GM21390 (cell line): ENCODE results near the gene DES.

Experiments
- ATAC-seq: cut with Tn5 transposase; IDR thresholded peaks from one replicate; pipeline ENCODE4 v1.9.1; 2021; ENCODE audit not compliant: unreplicated experiment

Gene DES

DNA sequence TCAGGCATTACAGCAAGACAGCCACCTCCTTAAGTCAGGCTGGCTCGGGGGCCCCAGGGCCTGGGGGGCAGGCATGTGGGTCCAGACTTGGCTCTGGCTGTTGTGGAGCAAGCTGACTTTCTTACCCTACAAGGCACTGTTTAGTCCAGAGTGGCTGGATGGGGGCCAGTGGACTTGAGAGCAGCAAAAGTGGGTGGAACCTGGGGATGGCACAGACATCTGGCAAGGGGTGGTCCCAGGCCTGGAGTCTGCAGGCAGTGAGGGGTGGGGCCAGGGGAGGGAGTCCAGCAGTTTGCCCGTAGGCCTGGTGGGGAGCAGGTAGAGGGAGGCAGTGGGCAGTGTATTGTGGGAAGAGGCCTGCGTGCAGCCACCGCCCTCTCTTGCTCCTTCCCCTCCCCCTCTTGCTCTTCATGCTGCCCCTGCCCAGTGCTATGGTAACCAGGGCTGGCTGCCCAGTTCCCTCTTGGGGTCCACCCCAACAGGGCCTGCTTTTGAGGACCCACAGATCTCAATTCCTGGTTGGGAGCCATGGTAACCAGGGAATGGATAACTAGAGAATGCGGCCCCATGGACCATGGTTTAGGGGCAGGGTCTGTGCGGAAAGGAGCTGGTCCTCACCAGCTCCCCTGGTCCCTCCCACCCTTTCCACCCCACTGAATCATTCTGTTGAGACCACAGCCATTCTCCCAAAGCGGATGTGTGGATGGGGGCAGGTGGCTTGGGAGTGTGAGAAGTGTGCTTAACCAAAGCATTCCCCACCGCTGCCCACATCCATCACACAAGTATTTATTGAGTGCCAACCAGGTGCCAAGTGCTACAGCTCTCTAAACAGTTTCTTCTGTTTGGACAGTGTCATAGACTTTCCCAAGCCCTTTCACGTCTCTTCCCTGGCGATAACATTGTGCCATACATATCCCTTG, 35.8 kb downstream of the DES start:
- ATAC-seq = no peak

DNA sequence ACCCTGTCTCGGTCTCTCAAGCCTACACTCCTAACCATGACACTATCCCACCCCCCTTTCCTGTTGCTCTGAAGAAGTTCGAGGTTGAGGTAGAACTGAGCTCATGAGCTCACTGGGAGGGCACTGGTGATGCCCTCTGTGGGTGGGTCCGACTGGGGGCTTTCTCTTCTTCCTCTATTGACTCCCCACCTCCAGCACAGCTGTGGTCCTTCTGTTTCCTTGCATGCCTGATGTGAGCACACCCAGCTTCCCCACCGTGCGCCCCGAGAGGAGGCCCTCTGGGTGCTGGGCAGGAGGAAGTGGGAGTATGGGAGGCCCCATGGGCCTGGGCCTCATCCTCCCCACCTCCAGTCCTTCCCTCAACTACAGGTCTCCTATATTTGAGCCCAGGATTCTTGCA, 37.4 kb downstream of the DES start:
- no peak for ATAC-seq

DNA sequence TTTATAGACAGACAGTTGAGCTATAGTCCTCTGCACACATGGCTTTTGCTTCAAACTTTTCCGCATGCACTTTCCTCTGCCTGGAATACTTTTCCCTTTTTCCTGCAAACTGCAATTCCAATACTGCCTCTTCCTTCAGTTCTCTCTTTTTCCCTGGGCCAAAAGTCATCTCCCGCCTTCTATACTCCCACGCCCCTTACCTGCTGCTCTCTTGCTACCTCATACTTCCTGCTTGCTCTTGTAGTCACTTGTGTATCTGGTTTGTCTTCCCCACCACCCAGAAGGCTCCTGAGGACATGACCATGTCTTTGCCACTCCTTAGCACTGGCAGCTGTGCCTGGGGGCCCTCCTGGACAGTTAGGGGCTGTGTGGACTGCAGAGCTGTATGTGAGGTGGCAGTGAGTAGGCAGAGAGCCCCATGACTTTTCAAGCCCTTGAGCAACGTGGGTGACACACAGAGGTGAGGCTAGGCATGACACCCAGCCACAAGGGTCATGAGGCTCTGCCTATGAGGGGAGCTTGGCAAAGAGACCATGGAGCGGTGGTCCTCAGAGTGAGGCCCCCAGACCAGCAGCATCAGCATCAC, 39.7 kb downstream of the DES start:
- ATAC-seq = no peak

DNA sequence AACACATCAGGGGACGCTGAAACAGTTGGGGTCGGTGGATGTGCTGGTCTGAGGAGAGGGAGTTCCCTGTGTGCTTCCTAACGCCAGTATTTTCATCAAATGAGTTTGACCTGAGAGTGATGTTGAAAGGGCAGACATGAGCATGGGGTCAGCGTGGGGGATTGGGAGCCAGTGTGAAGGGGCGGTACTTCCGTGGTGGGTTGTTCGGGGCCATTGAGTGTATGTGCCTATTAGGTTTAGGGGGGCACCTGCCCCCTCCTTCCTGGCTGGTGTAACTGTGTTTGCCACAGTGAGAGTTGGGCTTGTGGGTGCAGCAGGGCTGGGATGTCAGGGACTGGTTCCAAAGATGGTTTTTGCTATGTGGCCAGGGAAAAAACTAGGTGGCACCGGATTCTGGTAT, 40.8 kb downstream of the DES start:
- ATAC-seq = no peak

DNA sequence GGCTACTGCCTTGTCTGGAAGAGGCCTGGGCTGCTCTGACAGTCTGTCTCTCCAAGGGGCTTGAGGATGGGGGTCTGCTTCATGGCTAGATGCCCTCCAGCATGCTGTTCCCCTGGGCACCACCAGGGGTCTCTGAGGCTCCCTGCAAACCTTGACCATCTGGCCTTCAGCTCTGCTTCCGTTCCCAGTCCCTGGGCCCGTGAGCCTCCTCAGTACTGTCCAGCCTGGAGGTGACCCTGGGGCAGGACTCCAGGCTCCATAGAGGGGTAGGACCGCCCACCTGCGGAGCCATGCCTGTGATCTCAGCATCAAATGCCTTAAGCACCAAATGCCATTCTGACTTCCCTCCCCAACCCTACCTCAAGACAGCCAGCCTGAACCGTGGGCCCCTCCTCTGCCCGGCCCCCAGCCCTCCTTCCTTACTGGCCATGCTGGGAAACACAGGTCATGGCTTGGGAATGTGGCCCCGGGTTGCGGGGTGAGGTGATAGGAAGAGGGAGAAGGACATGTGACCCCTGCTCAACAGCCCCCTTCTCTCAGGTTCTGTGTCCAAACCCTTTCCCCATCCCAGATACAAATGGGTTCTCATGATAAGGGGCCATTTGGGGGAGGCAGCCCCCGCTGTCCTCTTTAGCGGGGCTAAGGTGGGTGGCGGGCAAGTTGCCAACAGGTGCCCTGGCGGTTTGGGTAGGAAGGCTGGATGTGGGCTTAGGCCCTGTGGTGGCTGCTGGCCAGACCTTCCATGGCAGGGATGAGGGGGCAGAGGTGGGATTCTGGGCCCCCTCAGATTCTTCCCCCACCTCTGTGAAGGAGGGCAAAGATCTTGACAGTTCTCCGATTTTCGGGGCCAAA, 41.5 kb downstream of the DES start:
- ATAC-seq = peak; percentile 69

DNA sequence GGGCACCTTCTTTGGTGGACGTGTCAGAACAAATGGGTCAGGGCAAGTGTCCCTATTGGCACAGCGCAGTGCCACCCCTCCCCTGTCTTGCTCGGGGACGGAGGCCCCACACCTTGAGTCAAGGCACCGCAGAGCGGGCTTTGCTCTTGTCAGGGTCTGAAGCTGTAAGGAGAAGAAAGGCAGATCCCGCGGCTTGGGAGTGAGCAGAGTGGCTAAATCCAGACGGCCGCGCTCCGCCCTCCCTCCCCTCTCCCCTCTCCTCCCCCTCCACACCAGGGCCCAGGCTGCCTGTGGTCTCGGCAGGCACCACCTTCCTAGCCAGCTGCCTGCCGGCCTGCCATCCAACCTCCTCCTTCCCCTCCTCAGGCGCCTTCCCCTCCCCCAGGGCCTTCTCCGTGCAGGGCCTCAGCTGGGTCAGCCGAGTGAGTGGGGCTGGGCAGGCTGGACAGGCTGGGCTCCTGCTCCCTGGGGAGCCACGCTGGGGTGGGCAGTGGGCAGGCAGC, 42.3 kb downstream of the DES start:
- ATAC-seq = no peak

DNA sequence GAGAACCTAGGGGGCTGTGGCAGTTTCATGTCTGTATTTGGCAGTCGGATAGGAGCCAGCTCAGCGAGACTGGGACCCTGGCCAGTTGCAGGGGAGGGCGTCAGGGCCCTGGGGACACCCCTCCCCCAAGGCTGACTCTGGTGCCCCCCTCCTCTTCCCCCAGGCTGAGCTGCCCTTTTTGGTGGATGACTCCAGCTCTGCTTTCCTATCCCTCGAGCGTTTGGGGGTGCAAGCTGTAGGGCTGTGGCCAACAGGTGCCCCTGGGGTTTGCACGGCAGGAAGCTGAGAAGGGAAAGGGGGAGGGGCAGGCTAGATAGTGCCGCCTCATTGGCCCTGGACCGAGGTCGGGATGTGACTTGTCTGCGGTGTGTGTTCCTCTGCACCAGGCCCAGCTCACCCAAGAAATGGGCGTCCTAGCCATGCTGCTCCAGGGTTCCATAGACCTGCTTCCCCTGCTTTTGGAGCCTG, 42.9 kb downstream of the DES start:
- ATAC-seq = no peak

DNA sequence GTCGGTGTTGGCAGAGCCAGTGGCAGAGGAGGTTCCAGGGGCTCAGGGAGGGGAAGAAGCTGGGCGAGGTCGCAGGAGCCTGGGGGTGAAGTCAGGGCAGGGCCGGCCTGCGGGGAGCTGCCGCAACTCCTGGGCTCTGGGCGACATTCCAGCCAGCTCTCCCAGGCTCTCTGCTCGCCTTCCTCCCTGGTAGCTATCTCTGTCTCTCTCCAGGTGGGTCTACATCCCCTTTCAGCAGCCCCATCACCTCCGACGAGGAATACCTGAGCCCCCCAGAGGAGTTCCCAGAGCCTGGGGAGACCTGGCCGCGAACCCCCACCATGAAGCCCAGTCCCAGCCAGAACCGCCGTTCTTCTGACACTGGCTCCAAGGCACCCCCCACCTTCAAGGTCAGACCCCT, 43.5 kb downstream of the DES start:
- ATAC-seq = no peak

DNA sequence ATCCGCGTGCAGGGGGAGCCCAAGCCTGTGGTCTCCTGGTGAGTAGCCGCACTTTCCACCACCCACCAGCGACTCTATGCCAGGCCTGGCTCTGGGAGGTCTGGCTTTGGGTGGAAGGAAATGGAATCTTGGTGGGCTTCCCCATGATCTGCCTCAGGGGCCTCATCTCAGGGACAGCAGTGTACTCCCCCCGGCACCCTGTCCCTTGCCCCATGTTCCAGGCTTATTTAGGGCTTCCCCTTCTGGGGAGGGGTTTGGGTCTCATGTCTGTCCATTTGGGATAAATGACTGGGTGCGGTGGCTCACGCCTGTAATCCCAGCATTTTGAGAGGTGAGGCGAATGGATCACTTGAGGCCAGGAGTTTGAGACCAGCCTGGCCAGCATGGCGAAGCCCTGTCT, 44.2 kb downstream of the DES start:
- no peak for ATAC-seq

DNA sequence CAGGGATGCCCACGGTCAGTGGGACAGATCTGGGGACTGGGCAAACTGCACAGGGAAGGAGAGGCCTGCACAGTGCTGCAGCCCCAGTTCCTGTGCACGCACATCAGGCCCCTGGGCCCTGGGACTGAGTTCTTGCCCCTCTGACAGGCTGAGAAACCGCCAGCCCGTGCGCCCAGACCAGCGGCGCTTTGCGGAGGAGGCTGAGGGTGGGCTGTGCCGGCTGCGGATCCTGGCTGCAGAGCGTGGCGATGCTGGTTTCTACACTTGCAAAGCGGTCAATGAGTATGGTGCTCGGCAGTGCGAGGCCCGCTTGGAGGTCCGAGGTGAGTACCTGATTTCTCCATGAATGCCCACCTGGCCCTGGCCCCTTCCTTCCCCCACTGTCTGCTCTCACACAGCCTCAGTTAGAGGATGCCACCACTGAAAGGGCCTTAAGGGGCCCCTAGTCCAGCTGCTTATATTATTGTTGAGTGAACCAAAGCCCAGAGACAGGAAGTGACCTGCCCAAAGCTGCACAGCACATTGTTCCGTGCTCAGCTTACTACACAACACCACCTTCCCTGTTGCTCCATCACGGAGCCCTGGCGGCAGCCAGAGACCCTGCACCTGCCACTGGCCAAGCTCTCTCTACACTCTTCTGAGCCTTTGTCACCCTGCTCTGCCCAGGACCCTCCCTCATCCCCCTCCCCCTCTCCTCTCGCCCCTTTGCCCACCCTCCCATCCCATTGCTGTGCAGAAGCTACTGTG, 46.3 kb downstream of the DES start:
- no peak for ATAC-seq

DNA sequence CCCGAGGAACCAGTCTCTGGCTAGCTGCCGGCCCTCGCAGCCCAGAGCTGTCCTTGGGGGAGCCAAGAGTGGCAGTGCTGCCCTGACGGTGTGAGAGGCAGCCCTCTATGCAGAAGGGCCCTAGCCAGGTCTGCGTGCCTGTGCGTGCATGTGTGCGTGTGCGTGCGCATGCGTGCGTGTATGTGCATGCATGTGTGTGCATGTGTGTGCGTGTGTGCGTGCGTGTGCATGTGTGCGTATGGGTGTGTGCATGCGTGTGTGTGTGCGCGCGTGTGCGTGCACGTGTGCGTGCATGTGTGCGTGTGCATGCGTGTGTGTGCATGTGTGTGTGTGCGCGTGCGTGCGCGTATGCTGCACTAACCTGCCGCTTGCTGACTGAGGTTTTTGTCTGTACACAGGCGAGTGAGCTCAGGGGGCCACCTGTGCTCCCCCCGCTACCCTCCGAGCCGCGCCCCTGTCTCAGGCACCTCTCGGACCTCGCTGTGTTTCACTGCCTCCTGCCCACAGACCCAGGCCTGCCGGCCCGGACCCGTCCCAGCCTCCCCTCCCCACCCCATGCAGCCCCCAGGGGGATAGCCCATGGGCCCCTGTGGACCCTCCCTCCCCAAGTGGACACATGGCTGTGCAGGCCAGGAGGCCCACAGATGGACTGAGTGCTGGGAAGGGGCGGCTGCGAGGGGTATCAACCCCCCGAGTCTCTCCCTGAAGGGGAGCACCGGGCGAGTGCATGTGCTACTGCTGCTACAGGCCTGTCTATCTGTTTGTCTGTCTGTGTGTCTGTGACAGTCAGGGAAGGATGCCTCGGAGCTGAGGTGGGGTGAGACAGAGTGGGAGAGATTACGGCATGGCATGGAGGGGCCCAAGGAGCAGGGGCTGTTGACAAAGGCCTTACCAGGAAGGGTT, 47.7 kb downstream of the DES start:
- ATAC-seq = no peak

DNA sequence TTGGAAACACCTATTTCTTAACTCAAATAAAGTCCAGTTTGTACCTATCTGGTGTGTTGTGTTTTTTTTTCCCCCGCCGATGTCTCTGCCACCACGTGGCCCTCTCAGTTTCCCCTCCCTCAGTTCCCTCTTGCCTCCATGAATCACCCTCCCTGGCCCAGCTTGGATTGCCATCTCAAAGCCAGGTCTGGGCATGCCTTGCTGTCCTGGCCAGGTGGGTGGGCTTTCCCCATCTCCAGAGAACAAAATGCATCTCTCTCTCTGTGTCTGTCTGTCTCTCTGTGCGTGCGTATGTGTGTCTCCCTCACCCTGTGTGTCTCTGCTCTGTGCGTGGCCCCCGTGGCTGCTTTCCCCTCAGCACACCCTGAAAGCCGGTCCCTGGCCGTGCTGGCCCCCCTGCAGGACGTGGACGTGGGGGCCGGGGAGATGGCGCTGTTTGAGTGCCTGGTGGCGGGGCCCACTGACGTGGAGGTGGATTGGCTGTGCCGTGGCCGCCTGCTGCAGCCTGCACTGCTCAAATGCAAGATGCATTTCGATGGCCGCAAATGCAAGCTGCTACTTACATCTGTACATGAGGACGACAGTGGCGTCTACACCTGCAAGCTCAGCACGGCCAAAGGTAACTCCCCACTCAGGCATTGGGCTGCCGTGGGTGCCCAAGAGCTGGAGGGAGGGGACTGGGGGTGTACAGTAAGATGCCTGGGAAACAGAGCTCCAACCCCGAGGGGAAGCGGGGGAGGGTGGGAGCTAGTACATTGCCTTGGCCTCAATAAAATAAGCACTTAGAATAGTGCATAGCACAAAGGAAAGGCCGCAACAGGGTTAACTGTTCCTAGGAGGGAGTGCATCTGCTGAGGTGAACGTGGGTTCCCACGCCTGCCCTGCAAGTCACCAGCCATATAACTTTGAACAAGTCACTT, 48.9 kb downstream of the DES start:
- no peak for ATAC-seq

DNA sequence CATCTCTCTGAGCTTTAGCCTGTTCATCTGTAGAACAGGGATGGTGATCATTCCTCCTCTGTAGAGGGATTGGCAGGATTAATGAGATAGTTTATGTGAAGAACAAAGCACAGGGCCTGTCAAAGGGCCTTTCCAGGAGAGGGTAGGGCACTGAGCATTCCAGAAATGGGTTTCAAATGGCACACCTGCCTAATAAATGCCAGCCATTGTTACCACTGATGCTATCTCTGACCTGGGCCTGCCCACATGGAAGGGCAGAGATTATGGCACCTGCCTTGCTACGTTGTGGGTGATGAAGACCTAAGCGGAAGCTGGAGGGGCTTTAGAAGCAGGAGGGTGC, 49.5 kb downstream of the DES start:
- no peak for ATAC-seq

DNA sequence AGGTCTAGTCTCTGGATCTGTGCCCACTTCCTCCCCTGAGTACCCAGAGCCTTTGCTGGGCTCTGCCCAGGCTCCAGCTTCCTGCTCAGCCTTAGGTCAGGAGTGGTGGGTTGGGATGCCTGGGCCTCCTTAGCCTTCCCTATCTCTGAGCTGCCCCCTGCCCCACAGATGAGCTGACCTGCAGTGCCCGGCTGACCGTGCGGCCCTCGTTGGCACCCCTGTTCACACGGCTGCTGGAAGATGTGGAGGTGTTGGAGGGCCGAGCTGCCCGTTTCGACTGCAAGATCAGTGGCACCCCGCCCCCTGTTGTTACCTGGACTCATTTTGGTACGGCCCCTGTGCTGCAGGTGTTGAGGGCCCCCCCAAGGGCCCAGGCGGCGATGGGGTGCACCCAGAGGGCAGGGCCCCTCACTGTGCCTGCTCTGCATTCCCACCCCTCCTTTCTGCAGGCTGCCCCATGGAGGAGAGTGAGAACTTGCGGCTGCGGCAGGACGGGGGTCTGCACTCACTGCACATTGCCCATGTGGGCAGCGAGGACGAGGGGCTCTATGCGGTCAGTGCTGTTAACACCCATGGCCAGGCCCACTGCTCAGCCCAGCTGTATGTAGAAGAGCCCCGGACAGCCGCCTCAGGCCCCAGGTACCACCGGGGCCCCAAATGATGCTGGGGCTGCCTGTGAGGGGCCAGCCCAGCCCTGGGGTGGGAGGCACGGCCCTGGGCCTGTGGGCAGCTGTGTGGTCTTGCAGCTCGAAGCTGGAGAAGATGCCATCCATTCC, 50.4 kb downstream of the DES start:
- no peak for ATAC-seq

DNA sequence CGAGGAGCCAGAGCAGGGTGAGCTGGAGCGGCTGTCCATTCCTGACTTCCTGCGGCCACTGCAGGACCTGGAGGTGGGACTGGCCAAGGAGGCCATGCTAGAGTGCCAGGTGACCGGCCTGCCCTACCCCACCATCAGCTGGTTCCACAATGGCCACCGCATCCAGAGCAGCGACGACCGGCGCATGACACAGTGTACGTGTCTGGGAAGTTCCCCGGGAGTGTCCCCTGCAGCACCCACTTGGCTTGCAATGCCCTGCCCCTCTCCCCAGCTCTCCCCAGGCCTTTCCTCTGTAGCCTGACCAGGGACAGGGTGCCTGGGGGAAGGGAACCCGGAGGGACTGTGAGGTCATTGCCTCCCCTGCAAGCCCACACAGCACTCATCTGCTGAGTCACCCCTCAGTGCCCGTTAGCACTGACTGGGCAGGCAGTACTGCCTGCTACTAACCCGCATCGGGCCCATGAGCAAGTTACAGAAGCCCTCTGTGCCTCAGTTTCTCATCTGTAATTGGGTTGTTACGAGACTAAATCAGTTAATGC, 51.1 kb downstream of the DES start:
- ATAC-seq = no peak

DNA sequence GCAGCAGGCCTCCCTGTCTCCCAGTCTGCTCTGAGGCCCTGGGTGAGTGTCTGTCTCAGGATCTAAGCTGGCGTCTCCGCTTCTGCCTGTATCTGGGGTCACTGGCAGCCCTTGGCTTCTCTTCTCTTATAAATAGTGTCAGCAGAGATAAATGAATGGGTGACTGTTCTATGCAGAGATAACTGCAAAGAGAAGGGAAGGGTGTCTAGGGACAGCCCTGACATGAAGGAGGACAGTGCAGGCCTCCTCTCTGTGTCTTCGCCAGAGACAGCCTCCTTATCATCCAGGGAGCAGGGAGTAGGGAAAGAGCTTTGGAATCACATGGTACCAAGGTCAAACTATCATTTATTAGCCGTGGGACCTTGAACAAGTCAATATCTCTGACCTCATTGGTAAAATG, 52.3 kb downstream of the DES start:
- ATAC-seq = no peak

DNA sequence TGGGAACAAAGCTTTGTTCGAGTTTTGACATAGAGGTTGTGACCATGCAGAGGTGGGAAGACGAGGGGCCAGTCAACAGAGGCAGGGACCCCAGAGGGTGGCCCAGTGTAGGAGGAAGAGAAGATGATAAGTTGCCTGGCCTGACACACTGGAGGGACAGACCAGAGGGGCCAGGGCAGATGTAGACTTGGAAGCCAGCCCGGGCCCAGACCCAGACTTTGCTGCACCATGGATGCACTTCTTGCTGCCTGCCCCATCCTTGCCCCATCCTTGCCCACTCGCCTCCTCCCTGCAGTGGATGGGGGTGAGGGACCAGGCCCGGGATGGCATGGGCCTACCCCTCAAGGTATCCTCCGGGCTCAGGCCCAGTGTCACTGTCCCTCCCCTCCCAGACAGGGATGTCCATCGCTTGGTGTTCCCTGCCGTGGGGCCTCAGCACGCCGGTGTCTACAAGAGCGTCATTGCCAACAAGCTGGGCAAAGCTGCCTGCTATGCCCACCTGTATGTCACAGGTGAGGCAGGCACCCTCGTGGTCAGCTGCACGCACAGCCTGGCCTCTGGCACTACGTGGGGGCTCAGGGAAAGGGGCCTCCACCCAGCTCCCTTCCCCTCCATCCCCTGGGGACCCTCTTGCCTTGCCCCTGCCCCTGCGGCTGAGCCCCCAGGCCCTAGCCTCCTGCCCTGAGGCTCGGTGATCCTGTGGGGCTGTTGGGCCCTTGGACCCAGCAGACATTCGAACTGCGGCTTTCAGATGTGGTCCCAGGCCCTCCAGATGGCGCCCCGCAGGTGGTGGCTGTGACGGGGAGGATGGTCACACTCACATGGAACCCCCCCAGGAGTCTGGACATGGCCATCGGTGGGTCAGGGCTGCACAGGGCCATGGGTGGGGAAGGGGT, 53.5 kb downstream of the DES start:
- ATAC-seq = no peak
